A673 (cell line): Measurements from ENCODE around the gene NRAP.

Experiments
- CTCF ChIP-seq: fragments of 300-800, 200-600 bp; sonication (generic); conservative IDR thresholded peaks from 2 replicates; pipeline ENCODE4 v1.5.1; 2017; ENCODE audit warnings: low read depth, mild to moderate bottlenecking, antibody characterized with exemption, low read length, moderate library complexity, mixed read lengths
- EZH2 ChIP-seq: fragments of 200-600 bp; sonication (generic); IDR thresholded peaks from 2 replicates; pipeline ENCODE4 v1.6.1; 2017; ENCODE audit warnings: borderline replicate concordance, low read depth, mild to moderate bottlenecking, mixed read lengths, antibody characterized with exemption, low read length; ENCODE audit not compliant: poor library complexity, severe bottlenecking

DNA sequence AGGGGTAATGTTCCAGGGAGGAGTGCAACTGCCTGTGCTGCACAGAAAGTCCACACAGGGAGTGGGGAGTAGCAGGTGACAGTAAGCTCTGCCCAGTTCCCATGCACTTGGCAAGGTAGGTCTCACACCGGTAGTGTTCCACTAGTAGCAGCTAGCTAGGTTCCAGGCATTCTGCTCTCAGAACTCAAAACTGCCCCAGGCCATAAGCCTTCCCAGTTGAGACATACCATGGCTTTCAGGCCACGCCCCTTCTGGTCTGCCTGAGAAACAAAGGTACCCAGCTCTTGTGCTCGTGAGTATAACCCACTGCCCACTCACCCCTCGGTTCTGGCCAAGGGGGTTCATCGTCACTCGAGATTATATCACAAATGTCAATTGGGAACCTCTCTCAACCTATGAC lies 28.4 kb upstream of the NRAP start:
- no peak for TF ChIP-seq CTCF
- no peak for TF ChIP-seq EZH2
